ENCODE measurements around the gene ITFG1. TPM values are rescaled to one million over a fixed set of nuclear protein-coding genes. Genes with fewer than 3 reads are reported as not detected.

The ITFG1 gene
- total and polyA plus RNA-seq, 5 donors = 51.7 to 72.6 (median 63.4) TPM

DNA sequence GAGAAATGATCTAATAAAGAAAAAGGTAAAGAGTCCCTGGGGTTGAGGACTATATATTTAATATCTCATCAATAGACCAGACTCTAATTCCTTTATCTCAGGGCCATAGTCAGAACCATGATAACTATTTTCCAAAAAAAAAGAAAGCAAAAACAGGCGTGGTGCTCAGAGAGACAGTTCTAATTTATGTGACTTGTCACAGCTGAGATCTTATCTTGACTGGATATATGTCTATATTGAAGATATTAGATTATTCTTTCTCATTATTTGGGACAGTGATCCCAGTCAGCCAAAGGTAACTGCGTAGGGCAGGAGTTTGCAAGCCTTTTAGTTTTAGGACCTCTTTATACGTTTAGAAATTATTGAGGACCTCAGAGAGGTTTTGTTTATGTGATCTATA is 52.4 kb downstream of the ITFG1 start:
- Histone ChIP-seq H3K4me3 (ENCODE audit: low read length) (no peak overlapping the region), H3K4me1 (ENCODE audit: control insufficient read depth, insufficient read depth, low read length) (no peaks in the 10 kb centered on the region), H3K9me3 (ENCODE audit: control insufficient read depth, low read length) (no peaks in the 10 kb centered on the region), H3K27me3 (ENCODE audit: control insufficient read depth, insufficient read depth) (no peaks in the 10 kb centered on the region), H3K27ac (ENCODE audit: low read length) (no peak overlapping the region)
- DNase-seq (no peak), ATAC-seq (no peak)
- intact Hi-C loops (cut with DNase I) = no loop called here
- WGBS = 91% methylated on average over 3 of the region's 3 CpGs

DNA sequence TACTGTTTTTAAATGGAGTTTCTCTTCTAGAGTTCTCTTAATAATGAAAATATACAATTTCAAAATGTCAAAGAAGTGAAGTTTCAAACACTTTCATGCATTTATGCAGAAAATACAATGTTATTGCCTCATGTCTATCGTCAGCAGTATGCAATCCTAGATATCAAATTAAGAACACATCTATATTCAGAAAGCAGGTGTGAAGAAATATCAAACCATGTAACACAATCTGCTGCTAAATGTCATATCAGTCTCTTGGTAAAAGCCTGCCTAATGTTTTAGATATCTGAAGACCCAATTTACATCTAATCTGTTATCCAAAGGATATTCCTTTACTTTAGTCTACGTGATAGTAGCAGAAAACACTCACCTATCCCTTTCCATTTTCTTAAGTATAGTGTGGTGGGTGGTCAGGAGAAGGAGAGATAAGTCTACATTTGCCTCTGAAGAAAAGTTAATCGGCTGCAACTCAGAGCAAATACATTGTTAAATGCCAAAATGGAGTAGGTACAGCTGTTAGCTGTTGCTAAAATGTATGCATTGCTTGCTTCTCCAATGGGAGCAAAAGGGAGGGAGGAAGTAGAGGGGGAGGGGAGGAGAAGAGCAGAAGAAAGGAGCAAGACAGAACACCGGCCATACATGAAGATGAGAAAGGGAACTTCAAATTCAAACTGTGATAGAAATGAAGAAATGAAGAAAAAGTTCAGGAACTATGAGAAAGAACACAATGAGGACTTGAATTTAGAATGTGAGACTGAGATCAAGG is 64.9 kb downstream of the ITFG1 start:
- Histone ChIP-seq H3K4me3 (ENCODE audit: low read length) (no peak overlapping the region), H3K27me3 (ENCODE audit: control insufficient read depth, insufficient read depth) (no peaks in the 10 kb centered on the region), H3K9me3 (ENCODE audit: control insufficient read depth, low read length) (no peaks in the 10 kb centered on the region), H3K27ac (ENCODE audit: low read length) (no peak overlapping the region), H3K4me1 (ENCODE audit: control insufficient read depth, insufficient read depth, low read length) (no peaks in the 10 kb centered on the region)
- intact Hi-C loops (cut with DNase I) = no loop called here
- DNase-seq (no peak), ATAC-seq (no peak)
- 81% methylated on average over 4 of the region's 4 CpGs for WGBS

DNA sequence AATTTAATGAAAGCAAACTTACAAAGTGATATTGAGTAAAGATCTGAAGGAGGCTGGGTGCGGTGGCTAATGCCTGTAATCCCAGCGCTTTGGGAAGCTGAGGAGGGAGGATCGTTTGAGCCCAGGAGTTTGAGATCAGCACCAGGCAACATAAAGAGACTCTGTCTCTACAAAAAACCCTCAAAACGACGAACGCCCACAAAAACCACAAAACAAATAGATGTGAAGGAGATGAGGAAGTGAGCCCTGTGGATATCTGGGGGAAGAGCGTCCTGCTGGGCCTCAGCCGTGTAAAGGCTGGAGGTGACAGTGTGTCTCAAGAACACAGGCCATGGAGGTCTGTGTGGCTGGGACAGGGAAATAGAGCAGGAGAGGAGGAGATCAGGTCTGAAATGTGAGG is 68.8 kb downstream of the ITFG1 start:
- no peaks in the 10 kb centered on the region for H3K27me3 ChIP-seq (ENCODE audit: control insufficient read depth, insufficient read depth)
- H3K27ac ChIP-seq (ENCODE audit: low read length) = no peak overlapping the region
- H3K4me1 ChIP-seq (ENCODE audit: control insufficient read depth, insufficient read depth, low read length) = no peaks in the 10 kb centered on the region
- no peak for DNase-seq
- intact Hi-C loops (cut with DNase I) = no loop called here
- ATAC-seq = no peak
- no peak overlapping the region for H3K4me3 ChIP-seq (ENCODE audit: low read length)
- WGBS = 66% methylated on average over 8 of the region's 8 CpGs
- H3K9me3 ChIP-seq (ENCODE audit: control insufficient read depth, low read length) = no peaks in the 10 kb centered on the region

DNA sequence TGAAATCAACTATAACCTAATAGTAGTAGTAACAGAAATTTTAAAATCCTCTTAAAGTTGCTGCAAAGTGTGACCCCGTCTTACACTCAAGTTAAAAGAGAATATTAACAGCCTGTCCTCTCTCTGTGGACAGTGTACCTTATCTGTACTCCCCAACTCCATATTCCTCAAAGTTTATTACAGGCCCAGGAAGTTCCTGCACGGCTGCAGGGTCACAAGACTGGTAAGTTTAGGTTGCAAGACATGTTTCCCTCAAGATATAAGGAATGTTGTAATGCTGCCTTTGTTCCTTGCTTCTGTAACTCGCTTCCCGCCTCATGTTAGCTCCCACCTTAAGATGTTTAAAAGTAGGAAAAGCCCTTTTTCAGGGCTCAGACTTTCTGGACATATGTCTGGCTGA is 72.2 kb downstream of the ITFG1 start:
- ATAC-seq (no peak), DNase-seq (no peak)
- no peaks in the 10 kb centered on the region for H3K9me3 ChIP-seq (ENCODE audit: control insufficient read depth, low read length)
- no peak overlapping the region for H3K27ac ChIP-seq (ENCODE audit: low read length)
- H3K27me3 ChIP-seq (ENCODE audit: control insufficient read depth, insufficient read depth) = no peaks in the 10 kb centered on the region
- H3K4me3 ChIP-seq (ENCODE audit: low read length) = no peak overlapping the region
- intact Hi-C loops (cut with DNase I) = no loop called here
- no peaks in the 10 kb centered on the region for H3K4me1 ChIP-seq (ENCODE audit: control insufficient read depth, insufficient read depth, low read length)
- 82% methylated on average over 4 of the region's 4 CpGs for WGBS

DNA sequence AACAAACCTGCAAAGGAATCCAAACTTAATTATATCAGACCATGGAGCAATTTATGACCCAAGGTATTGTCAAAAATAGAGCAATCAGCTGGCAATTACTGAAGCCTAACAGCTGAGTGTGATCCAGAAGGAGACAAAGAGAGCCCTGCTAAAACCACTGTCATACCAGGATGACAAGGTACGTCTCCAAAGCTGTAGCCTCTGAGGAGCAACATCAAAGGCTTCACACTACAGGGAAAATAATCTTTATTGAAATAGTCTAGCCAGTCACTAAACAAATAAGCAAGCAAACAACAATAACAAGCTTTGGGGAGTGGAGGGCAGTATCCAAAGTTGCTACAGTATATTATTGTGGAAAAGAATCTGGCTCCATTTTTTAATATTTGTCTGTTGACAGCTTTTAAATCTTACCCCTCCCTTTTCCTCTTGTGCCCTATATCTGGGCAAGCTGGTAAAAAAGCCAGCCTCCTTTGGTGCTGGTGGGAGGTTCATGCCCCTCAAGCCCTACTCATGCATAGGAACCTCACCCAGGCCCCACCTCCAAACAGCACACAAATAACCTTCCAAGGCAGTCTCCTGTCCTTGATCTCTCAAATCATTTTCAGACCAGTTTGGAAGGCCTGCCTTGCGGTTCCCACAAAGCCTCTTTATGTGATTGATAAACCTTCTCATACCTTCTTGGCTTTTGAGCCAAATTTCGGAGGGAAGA is 73.7 kb downstream of the ITFG1 start:
- no peak for DNase-seq
- WGBS = 92% methylated on average over 3 of the region's 3 CpGs
- Histone ChIP-seq H3K4me3 (ENCODE audit: low read length) (no peak overlapping the region), H3K27me3 (ENCODE audit: control insufficient read depth, insufficient read depth) (no peaks in the 10 kb centered on the region), H3K9me3 (ENCODE audit: control insufficient read depth, low read length) (no peaks in the 10 kb centered on the region), H3K4me1 (ENCODE audit: control insufficient read depth, insufficient read depth, low read length) (no peaks in the 10 kb centered on the region), H3K27ac (ENCODE audit: low read length) (no peak overlapping the region)
- no peak for ATAC-seq
- intact Hi-C loops (cut with DNase I) = no loop called here

DNA sequence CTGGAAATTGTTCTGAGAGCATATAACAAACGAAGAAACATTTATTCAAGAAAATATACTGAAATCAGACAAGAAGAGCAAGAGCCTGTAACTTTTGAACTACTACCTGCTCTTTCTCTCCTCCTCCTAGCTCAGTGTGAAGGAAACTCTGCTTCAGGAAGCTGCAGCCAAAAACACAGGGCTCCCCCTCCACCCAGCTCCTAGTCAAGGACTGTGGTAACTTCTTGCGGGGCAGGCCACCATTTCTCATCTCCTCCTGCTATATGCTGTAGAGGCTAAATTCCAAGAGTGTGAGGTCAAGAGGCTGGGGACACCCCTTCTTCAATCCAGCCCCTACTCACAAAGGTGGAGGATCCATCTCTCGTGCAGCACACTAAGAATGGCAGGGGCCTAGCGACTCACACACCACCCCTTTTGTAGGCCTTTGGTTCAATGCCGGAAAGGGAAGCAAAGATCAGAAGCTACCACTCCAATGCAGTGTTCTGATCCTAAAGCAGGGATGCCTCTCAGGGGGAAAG is 74.6 kb downstream of the ITFG1 start:
- no peak overlapping the region for H3K27ac ChIP-seq (ENCODE audit: low read length)
- 96% methylated on average over 5 of the region's 5 CpGs for WGBS
- no peaks in the 10 kb centered on the region for H3K27me3 ChIP-seq (ENCODE audit: control insufficient read depth, insufficient read depth)
- no peaks in the 10 kb centered on the region for H3K9me3 ChIP-seq (ENCODE audit: control insufficient read depth, low read length)
- no peaks in the 10 kb centered on the region for H3K4me1 ChIP-seq (ENCODE audit: control insufficient read depth, insufficient read depth, low read length)
- DNase-seq (no peak), ATAC-seq (no peak)
- no peak overlapping the region for H3K4me3 ChIP-seq (ENCODE audit: low read length)
- intact Hi-C loops (cut with DNase I) = no loop called here

DNA sequence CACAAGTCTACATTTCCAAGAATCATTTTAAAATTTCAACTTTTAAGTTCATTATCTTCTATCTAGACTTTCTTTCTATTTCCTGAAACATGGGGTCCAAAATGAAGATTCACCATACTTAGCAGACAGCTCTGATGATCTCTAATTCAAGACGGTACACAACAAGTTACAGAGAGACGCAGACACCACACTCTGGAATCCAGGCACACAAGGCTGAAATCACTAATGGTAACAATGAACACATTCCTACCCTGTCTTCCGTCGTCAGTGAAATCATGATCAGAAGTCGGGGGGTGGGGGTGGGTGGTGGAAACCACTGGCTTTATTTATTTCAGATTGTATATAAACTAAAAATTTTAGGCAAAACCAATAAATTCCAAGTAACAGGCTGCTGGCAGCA is 78.5 kb downstream of the ITFG1 start:
- H3K4me3 ChIP-seq (ENCODE audit: low read length) = no peak overlapping the region
- 88% methylated on average over 5 of the region's 5 CpGs for WGBS
- no peak overlapping the region for H3K27ac ChIP-seq (ENCODE audit: low read length)
- no peaks in the 10 kb centered on the region for H3K27me3 ChIP-seq (ENCODE audit: control insufficient read depth, insufficient read depth)
- no peak for ATAC-seq
- H3K9me3 ChIP-seq (ENCODE audit: control insufficient read depth, low read length) = no peaks in the 10 kb centered on the region
- intact Hi-C loops (cut with DNase I) = no loop called here
- DNase-seq = no peak
- H3K4me1 ChIP-seq (ENCODE audit: control insufficient read depth, insufficient read depth, low read length) = no peaks in the 10 kb centered on the region

DNA sequence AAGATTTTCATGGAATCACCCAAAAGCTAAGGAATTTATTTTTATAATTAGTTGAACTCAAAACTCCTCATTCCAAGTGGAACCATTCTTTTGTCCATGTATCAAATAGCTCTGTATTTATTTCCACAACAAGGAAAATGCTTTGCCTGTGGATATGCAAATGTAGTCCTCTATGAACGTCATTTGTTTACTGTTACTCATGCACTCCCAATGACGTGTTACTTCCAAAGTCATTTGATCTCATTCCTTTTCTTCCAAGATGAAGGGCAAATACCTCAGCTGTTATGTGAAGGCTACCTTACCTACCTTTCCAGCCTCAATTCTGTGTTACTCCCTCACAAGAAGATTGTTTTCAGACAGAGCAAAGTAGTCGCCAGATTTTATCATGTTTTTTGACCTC is 83.7 kb downstream of the ITFG1 start:
- DNase-seq = no peak
- Histone ChIP-seq H3K27me3 (ENCODE audit: control insufficient read depth, insufficient read depth) (no peaks in the 10 kb centered on the region), H3K27ac (ENCODE audit: low read length) (no peak overlapping the region), H3K9me3 (ENCODE audit: control insufficient read depth, low read length) (no peaks in the 10 kb centered on the region), H3K4me3 (ENCODE audit: low read length) (no peak overlapping the region), H3K4me1 (ENCODE audit: control insufficient read depth, insufficient read depth, low read length) (no peaks in the 10 kb centered on the region)
- no peak for ATAC-seq
- intact Hi-C loops (cut with DNase I) = no loop called here
- WGBS = 70% methylated on average over 3 of the region's 3 CpGs

DNA sequence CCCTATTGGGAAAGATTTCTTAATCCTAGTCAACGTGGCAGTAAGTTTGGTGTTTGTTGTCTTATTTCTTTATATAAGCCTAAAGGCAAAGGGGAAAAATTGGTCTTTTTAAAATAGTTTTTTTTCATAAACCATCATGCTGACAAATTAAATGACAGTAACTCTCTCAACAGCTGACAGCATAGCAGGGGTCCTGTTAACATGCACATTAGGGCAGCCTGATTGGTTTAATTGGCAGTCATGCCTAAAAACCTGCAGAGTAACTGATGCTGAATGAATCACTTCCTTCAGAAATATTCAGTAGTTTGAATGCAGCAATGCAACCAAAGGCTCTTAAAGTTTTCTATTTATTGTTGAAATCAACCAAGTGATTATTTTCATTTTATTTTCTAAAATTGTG is 85.4 kb downstream of the ITFG1 start:
- WGBS = 93% methylated on average over 1 of the region's 1 CpG
- no peaks in the 10 kb centered on the region for H3K4me1 ChIP-seq (ENCODE audit: control insufficient read depth, insufficient read depth, low read length)
- H3K9me3 ChIP-seq (ENCODE audit: control insufficient read depth, low read length) = no peaks in the 10 kb centered on the region
- no peak overlapping the region for H3K27ac ChIP-seq (ENCODE audit: low read length)
- DNase-seq (no peak), ATAC-seq (no peak)
- H3K4me3 ChIP-seq (ENCODE audit: low read length) = no peak overlapping the region
- intact Hi-C loops (cut with DNase I) = no loop called here
- H3K27me3 ChIP-seq (ENCODE audit: control insufficient read depth, insufficient read depth) = no peaks in the 10 kb centered on the region

DNA sequence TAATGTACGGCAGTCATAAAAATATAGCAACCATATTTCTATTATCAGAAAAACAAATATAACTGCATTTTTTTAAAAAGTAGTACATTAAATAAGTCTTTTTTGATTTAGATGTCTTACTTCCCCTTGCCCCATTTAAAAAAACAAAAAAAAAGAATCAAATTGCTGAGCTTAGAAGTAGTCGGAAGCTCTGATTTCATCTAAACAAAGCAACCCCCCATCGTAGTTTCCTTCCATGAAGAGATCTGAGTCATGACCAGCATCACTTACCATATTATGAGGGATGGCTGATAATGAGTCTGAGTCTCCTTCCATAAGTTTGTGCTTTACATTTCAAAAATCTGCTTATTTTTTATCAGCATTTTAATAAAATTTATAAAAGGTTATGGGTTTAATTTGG is 86.2 kb downstream of the ITFG1 start:
- no peak overlapping the region for H3K27ac ChIP-seq (ENCODE audit: low read length)
- H3K4me1 ChIP-seq (ENCODE audit: control insufficient read depth, insufficient read depth, low read length) = no peaks in the 10 kb centered on the region
- DNase-seq (no peak), ATAC-seq (no peak)
- H3K27me3 ChIP-seq (ENCODE audit: control insufficient read depth, insufficient read depth) = no peaks in the 10 kb centered on the region
- intact Hi-C loops (cut with DNase I) = no loop called here
- no peaks in the 10 kb centered on the region for H3K9me3 ChIP-seq (ENCODE audit: control insufficient read depth, low read length)
- WGBS = 95% methylated on average over 3 of the region's 3 CpGs
- H3K4me3 ChIP-seq (ENCODE audit: low read length) = no peak overlapping the region

DNA sequence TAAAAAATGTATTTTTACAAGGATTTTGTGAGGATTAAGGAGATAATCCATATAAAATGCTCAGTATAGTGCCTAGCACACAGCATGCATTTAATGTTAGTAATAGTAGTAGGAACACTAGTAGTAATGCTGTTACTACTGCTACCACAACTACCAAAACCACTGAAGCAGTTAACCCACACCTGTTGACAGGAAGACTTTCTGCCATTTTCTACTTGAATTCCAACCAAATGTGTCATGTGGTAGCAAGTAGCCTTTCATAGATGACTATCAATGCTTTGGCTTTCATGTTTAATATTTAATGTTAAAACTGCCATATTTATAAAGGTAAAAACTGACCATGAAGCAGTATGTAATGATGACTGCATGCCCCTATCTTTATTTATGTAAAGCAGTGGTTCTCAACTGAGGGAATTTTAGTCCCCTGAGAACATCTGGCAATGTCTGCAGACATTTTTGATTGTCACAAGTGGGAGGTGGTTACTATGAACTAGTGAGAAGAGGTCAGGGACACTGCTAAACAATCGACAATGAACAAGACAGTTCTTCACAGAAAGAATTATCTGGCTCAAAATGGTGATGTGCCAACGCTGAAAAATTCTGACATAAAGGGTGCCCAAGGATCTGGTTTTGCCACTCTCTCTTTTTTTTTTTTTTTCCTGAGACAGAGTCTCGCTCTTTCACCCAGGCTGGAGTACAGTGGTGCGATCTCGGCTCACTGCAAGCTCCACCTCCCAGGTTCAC is 89.4 kb downstream of the ITFG1 start:
- H3K4me3 ChIP-seq (ENCODE audit: low read length) = no peak overlapping the region
- intact Hi-C loops (cut with DNase I) = no loop called here
- WGBS = 93% methylated on average over 5 of the region's 5 CpGs

More for the DNA sequence above, 89.4 kb downstream of the ITFG1 start:
- no peaks in the 10 kb centered on the region for H3K27me3 ChIP-seq (ENCODE audit: control insufficient read depth, insufficient read depth)
- H3K9me3 ChIP-seq (ENCODE audit: control insufficient read depth, low read length) = no peaks in the 10 kb centered on the region
- no peak for DNase-seq
- no peaks in the 10 kb centered on the region for H3K4me1 ChIP-seq (ENCODE audit: control insufficient read depth, insufficient read depth, low read length)
- no peak overlapping the region for H3K27ac ChIP-seq (ENCODE audit: low read length)
- ATAC-seq = no peak
